ENCODE data around the gene KIF5C.
"Not testable (repeated sequence)": the region's sequence is repeated elsewhere in the genome, so short reads cannot be mapped to it uniquely, and the experiment has no call there.

The KIF5C gene

GRCh38 chr2:148874868-148875341, at the start of gene KIF5C:
KIF5C (plus strand) TSS chr2:148875227; CDS start chr2:148875618, 391 bp downstream.
- FAIRE-seq: peak; percentile 8

GRCh38 chr2:148826791-148827190, 48.2 kb upstream of the KIF5C start:
- no peak for FAIRE-seq

- no peak for FAIRE-seq
Observed at GRCh38 chr2:148828941-148829340, 46.1 kb upstream of the KIF5C start.

GRCh38 chr2:148829618-148830017, 45.4 kb upstream of the KIF5C start:
- no peak for FAIRE-seq

GRCh38 chr2:148832637-148833036, 42.4 kb upstream of the KIF5C start:
- no peak for FAIRE-seq

- FAIRE-seq: no peak
Observed at GRCh38 chr2:148842050-148842449, 33.0 kb upstream of the KIF5C start.

GRCh38 chr2:148848146-148848545, 26.9 kb upstream of the KIF5C start:
- FAIRE-seq: no peak

- FAIRE-seq: no peak
Observed at GRCh38 chr2:148853458-148853857, 21.6 kb upstream of the KIF5C start.

- FAIRE-seq: no peak
Observed at GRCh38 chr2:148860037-148860436, 15.0 kb upstream of the KIF5C start.

- no peak for FAIRE-seq
Observed at GRCh38 chr2:148861367-148861766, 13.7 kb upstream of the KIF5C start.

- not testable (repeated sequence) for FAIRE-seq
Observed at GRCh38 chr2:148862478-148862877, 12.5 kb upstream of the KIF5C start.

GRCh38 chr2:148865512-148865911, 9.5 kb upstream of the KIF5C start:
- FAIRE-seq: no peak

- FAIRE-seq: no peak
Observed at GRCh38 chr2:148866091-148866490, 8.9 kb upstream of the KIF5C start.

GRCh38 chr2:148867079-148867769, 7.8 kb upstream of the KIF5C start:
- no peak for FAIRE-seq

GRCh38 chr2:148875387-148876051, 492 bp downstream of the KIF5C start:
- no peak for FAIRE-seq

GRCh38 chr2:148876202-148876594, 1.2 kb downstream of the KIF5C start:
- no peak for FAIRE-seq

GRCh38 chr2:148876595-148877402, 1.8 kb downstream of the KIF5C start:
- FAIRE-seq: peak; percentile 89

- FAIRE-seq: no peak
Observed at GRCh38 chr2:148877403-148877740, 2.3 kb downstream of the KIF5C start.

GRCh38 chr2:148880636-148881035, 5.6 kb downstream of the KIF5C start:
- FAIRE-seq: no peak

GRCh38 chr2:148882051-148882450, 7.0 kb downstream of the KIF5C start:
- FAIRE-seq: no peak

- FAIRE-seq: no peak
Observed at GRCh38 chr2:148885209-148885608, 10.2 kb downstream of the KIF5C start.

GRCh38 chr2:148885988-148886387, 11.0 kb downstream of the KIF5C start:
- FAIRE-seq: no peak

GRCh38 chr2:148887350-148888002, 12.4 kb downstream of the KIF5C start:
- FAIRE-seq: no peak

All from G401.6 (cell line).